GM12878 (cell line): Measurements from ENCODE around the gene RPS23. TPM values are rescaled to one million over a fixed set of nuclear protein-coding genes. Genes with fewer than 3 reads are reported as not detected.

Experiments used
- ATAC-seq: fragments of 200-7000 bp; cut with Tn5 transposase; 3 replicates; pipeline ENCODE4 v1.9.1; 2020; ENCODE audit warnings: mild to moderate bottlenecking, moderate library complexity
- BruUV-seq: library from RNA; stranded (reverse); fragments of 400-500 nt; replicated peaks from 2 replicates; lab custom pipeline; 2021; lab: Mats Ljungman, UMichigan
- CTCF ChIA-PET: fragments of 300-600 bp; sonication (Branson Sonifier 250); formaldehyde crosslinking; extraction: SDS; loops from one replicate; lab custom pipeline; 2021; ENCODE audit warnings: inconsistent platforms; lab: Yijun Ruan, JAX
- POLR2A ChIA-PET: fragments of 350-600 bp; formaldehyde crosslinking; extraction: SDS; loops from one replicate; lab custom pipeline; 2021; ENCODE audit warnings: inconsistent platforms; lab: Charles Lee
- RAD21 ChIA-PET: fragments of 300-600 bp; sonication (Branson Sonifier 250); formaldehyde crosslinking; loops from one replicate; lab custom pipeline; 2023; ENCODE audit warnings: antibody characterized with exemption; ENCODE audit not compliant: unreplicated experiment; lab: Charles Lee
- SMC1A ChIA-PET: fragments of 300-600 bp; sonication (Branson Sonifier 250); formaldehyde crosslinking; loops from one replicate; lab custom pipeline; 2023; ENCODE audit not compliant: unreplicated experiment, uncharacterized antibody; lab: Charles Lee
- DNase-seq: peaks from one replicate; pipeline ENCODE4 v3.0.0-alpha.2; 2011; ENCODE audit warnings: low read depth, low spot score
- FAIRE-seq: peaks from 3 replicates; lab custom pipeline; 2011; peaks lifted over from hg19 to GRCh38; lab: Jason Lieb, UNC
- H2AFZ ChIP-seq: 2 replicates; pipeline ENCODE4 v1.6.0; 2011; ENCODE audit warnings: low read depth, low read length, control low read depth; ENCODE audit not compliant: control insufficient read depth
- H3K27ac ChIP-seq: 2 replicates; pipeline ENCODE4 v1.5.1; 2011; ENCODE audit warnings: control low read depth; ENCODE audit not compliant: control insufficient read depth, insufficient read depth
- H3K27me3 ChIP-seq, 2 experiments: replicated peaks in 1 of 2; 2 replicates each; pipeline versions ENCODE4 v1.6.0 to v1.6.1; 2011; ENCODE audit warnings: low read length in 1 of 2; ENCODE audit not compliant: control insufficient read depth in 2 of 2, insufficient read depth in 2 of 2
- H3K36me3 ChIP-seq, 2 experiments: 2 replicates each; pipeline ENCODE4 v1.5.1; 2011; ENCODE audit warnings: low read length in 1 of 2; ENCODE audit not compliant: control insufficient read depth in 2 of 2, insufficient read depth in 2 of 2
- H3K4me1 ChIP-seq: 2 replicates; pipeline ENCODE4 v1.6.1; 2011; ENCODE audit warnings: mild to moderate bottlenecking, low read length, moderate library complexity, mixed read lengths; ENCODE audit not compliant: control insufficient read depth, insufficient read depth
- H3K4me2 ChIP-seq: 2 replicates; pipeline ENCODE4 v1.6.0; 2011; ENCODE audit warnings: control low read depth; ENCODE audit not compliant: control insufficient read depth, insufficient read depth
- H3K4me3 ChIP-seq: fragments of 200-600 bp; sonication (generic); 2 replicates; pipeline ENCODE4 v1.5.1; 2016
- H3K79me2 ChIP-seq: 2 replicates; pipeline ENCODE4 v1.6.0; 2011; ENCODE audit warnings: low read length; ENCODE audit not compliant: control insufficient read depth, insufficient read depth
- H3K9ac ChIP-seq: 2 replicates; pipeline ENCODE4 v1.8.0; 2011; ENCODE audit warnings: low read length, control low read depth, mixed read lengths; ENCODE audit not compliant: control insufficient read depth, insufficient read depth
- H3K9me3 ChIP-seq: replicated peaks from 3 replicates; pipeline ENCODE4 v1.5.1; 2011; ENCODE audit warnings: mild to moderate bottlenecking, low read length; ENCODE audit not compliant: control insufficient read depth, insufficient read depth
- H4K20me1 ChIP-seq: 2 replicates; pipeline ENCODE4 v1.6.0; 2011; ENCODE audit not compliant: control insufficient read depth, insufficient read depth
- BCL3 ChIP-seq: IDR thresholded peaks from 2 replicates; pipeline ENCODE4 v1.6.1; 2011; ENCODE audit warnings: borderline replicate concordance, low read depth, mild to moderate bottlenecking, moderate library complexity, low read length; ENCODE audit not compliant: insufficient read depth, poor library complexity, severe bottlenecking
- CUX1 ChIP-seq: IDR thresholded peaks from 2 replicates; pipeline ENCODE4 v1.6.1; 2012; ENCODE audit warnings: improper control_type of control experiment, low read depth, low read length; ENCODE audit not compliant: insufficient replicate concordance
- MTA3 ChIP-seq: IDR thresholded peaks from 2 replicates; pipeline ENCODE4 v1.6.1; 2012; ENCODE audit warnings: low read length, inconsistent platforms, borderline replicate concordance
- PBX3 ChIP-seq: IDR thresholded peaks from 2 replicates; pipeline ENCODE4 v1.6.1; 2011; ENCODE audit warnings: mild to moderate bottlenecking, low read depth, low read length, moderate library complexity; ENCODE audit not compliant: insufficient replicate concordance
- STAT1 ChIP-seq: fragments of 450-650 bp; conservative IDR thresholded peaks from 2 replicates; pipeline ENCODE4 v1.6.1; 2014; ENCODE audit warnings: antibody characterized with exemption, mild to moderate bottlenecking
- ZNF384 ChIP-seq: IDR thresholded peaks from 2 replicates; pipeline ENCODE4 v1.6.1; 2012; ENCODE audit warnings: low read depth, mild to moderate bottlenecking, low read length, improper control_type of control experiment, borderline replicate concordance
- WGBS: methylation state at CpG from one replicate; pipeline ENCODE4 v1.1.6; 2016; ENCODE audit warnings: low lambda C conversion rate; ENCODE audit not compliant: insufficient replicate concordance, insufficient coverage; ENCODE audit errors: missing lambda C conversion rate; 5-methylcytosine and 5-hydroxymethylcytosine counted together
- in situ Hi-C: fragments of 300-500 bp; cut with MboI; formaldehyde crosslinking; loops from 9 replicates; pipeline ENCODE4 v1.14.3; 2018; ENCODE audit warnings: mixed read lengths
- intact Hi-C: fragments of 100-400 bp; cut with micrococcal nuclease; formaldehyde crosslinking; loops from one replicate; pipeline ENCODE4 v1.14.2; 2022; ENCODE audit not compliant: unreplicated experiment
- polyA plus RNA-seq, 11 experiments: library from polyadenylated mRNA; depleted of rRNA in 4 of 11; unstranded in 6 of 11; stranded (reverse) in 5 of 11; fragments of >200 nt; fragmentation: Nextera tagmentation in 4 of 11; fragmentation: Illumina TruSeq in 1 of 11; extraction: Ambion mirVana in 4 of 11; extraction: Trizol in 1 of 11; gene quantifications; 1 replicate in 1 of 11; 2 replicates in 10 of 11; pipeline versions ENCODE4 v1.2.1 to v1.2.3, GENCODE V29; 2011 to 2016; ENCODE audit warnings: inconsistent platforms in 2 of 11, missing spikeins in 2 of 11, low read depth in 1 of 11
- total RNA-seq, 4 experiments: library from RNA; depleted of rRNA in 3 of 4; stranded (reverse); fragments of >200 nt in 3 of 4; fragmentation: Illumina TruSeq in 1 of 4; extraction: Trizol in 1 of 4; gene quantifications; 2 replicates each; pipeline versions ENCODE4 v1.2.1 to v1.2.3, GENCODE V29; 2013 to 2021

Gene RPS23
- total and polyA plus RNA-seq, 10 of the 15 experiments (the other 5 are each of a cell fraction or from before 2014, with no cell fraction given): 2,489 to 8,145 (median 5,256) TPM

- TF ChIP-seq CUX1 (no peak), STAT1 (no peak), PBX3 (no peak), ZNF384 (no peak), MTA3 (no peak)
- TF ChIP-seq, all 136 proteins: peak for 0
Observed at GRCh38 chr5:82301190-82301589, 23.0 kb upstream of the RPS23 start (continued).

DNA sequence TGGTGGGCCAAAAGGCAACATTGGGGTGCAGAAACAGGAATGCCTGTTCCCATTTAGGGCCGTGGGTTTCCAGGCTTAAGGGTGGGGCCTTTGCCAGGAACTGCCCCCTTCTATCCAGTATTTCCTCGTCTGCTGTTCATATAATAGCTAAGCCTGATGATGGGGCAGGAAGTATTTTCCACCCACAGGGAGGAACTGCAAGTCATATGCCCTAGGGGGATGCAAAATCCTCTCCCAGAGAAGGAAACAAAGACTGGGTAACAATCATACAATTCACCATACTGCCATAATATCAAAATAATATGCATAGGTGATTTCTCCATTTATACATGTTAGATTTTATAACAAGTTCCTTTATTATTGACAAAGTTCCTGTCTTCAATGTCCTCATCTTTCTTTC, 20.5 kb upstream of the RPS23 start:
- Histone ChIP-seq H3K79me2 (no peaks in the 10 kb centered on the region), H3K4me3 (no peak overlapping the region), H3K4me1 (no peaks in the 10 kb centered on the region), H4K20me1 (no peaks in the 10 kb centered on the region), H3K27me3 (no peaks in the 10 kb centered on the region), H3K36me3 (no peaks in the 10 kb centered on the region), H3K27ac (no peak overlapping the region), H3K4me2 (no peak overlapping the region), H3K9ac (no peak overlapping the region), H3K9me3 (no peaks in the 10 kb centered on the region), H2AFZ (no peak overlapping the region)
- ATAC-seq: no peak
- POLR2A ChIA-PET: no interaction called here
- no peak for DNase-seq
- SMC1A ChIA-PET: interaction anchor here (1.2 kb wide), 1 partner anchor 13 kb away, joined by 3 read pairs; no protein-coding TSS in a partner anchor
- TF ChIP-seq BCL3: no peak
- RAD21 ChIA-PET: no interaction called here
- CTCF ChIA-PET: no interaction called here
- in situ Hi-C loops (no loop called here), intact Hi-C loops (no loop called here)
- FAIRE-seq: no peak
- BruUV-seq: no TSS peak
- 0% methylated on average over 2 of the region's 2 CpGs for WGBS
